Measurements from ENCODE around the gene CUL2.
"Not testable (repeated sequence)": the region's sequence is repeated elsewhere in the genome, so short reads cannot be mapped to it uniquely, and the experiment has no call there.

The CUL2 gene

GRCh38 chr10:35079265-35079664 lies 10.9 kb downstream of the CUL2 start:
- DNase-seq, result no peak

- DNase-seq, result no peak
Observed at GRCh38 chr10:35075228-35075627, 14.9 kb downstream of the CUL2 start.

GRCh38 chr10:35074266-35074665 lies 15.9 kb downstream of the CUL2 start:
- no peak for DNase-seq

GRCh38 chr10:35070521-35070920 lies 19.6 kb downstream of the CUL2 start:
- no peak for DNase-seq

GRCh38 chr10:35063837-35064454 lies 26.2 kb downstream of the CUL2 start:
- no peak for DNase-seq

GRCh38 chr10:35059481-35059880 lies 30.7 kb downstream of the CUL2 start:
- DNase-seq, result no peak

GRCh38 chr10:35058686-35059085 lies 31.5 kb downstream of the CUL2 start:
- DNase-seq, result no peak

- DNase-seq, result peak; percentile 67
Observed at GRCh38 chr10:35058134-35058533, 32.0 kb downstream of the CUL2 start.

- DNase-seq, result no peak
Observed at GRCh38 chr10:35056686-35057085, 33.5 kb downstream of the CUL2 start.

- no peak for DNase-seq
Observed at GRCh38 chr10:35056133-35056532, 34.0 kb downstream of the CUL2 start.

- no peak for DNase-seq
Observed at GRCh38 chr10:35050568-35050967, 39.6 kb downstream of the CUL2 start.

GRCh38 chr10:35046074-35046473 lies 44.1 kb downstream of the CUL2 start:
- DNase-seq, result no peak

- DNase-seq, result not testable (repeated sequence)
Observed at GRCh38 chr10:35045275-35045674, 44.9 kb downstream of the CUL2 start.

- DNase-seq, result no peak
Observed at GRCh38 chr10:35043796-35044344, 46.3 kb downstream of the CUL2 start.

- DNase-seq, result no peak
Observed at GRCh38 chr10:35042783-35043182, 47.4 kb downstream of the CUL2 start.

- peak; percentile 82 for DNase-seq
Observed at GRCh38 chr10:35041502-35041879, 48.6 kb downstream of the CUL2 start.

- DNase-seq, result peak; percentile 61
Observed at GRCh38 chr10:35040760-35041501, 49.2 kb downstream of the CUL2 start.

- no peak for DNase-seq
Observed at GRCh38 chr10:35037104-35037503, 53.0 kb downstream of the CUL2 start.

- DNase-seq, result no peak
Observed at GRCh38 chr10:35035606-35036005, 54.5 kb downstream of the CUL2 start.

GRCh38 chr10:35027567-35027966 lies 62.6 kb downstream of the CUL2 start:
- no peak for DNase-seq

GRCh38 chr10:35025916-35026315 lies 64.2 kb downstream of the CUL2 start:
- no peak for DNase-seq

GRCh38 chr10:35020481-35020880 lies 69.7 kb downstream of the CUL2 start:
- no peak for DNase-seq

- DNase-seq, result no peak
Observed at GRCh38 chr10:35019041-35020024, 70.8 kb downstream of the CUL2 start.

Data from islet precursor cell (in vitro differentiated cells).